GM13977 (cell line): ENCODE measurements around the gene C10orf90.

Source experiments
- DNase-seq: peaks from one replicate; pipeline ENCODE4 v3.0.0; 2012; ENCODE audit warnings: low spot score
- CTCF ChIP-seq: IDR thresholded peaks from 2 replicates; pipeline ENCODE4 v1.5.1; 2012; ENCODE audit warnings: mild to moderate bottlenecking, control low read depth; ENCODE audit not compliant: insufficient read depth; ENCODE audit errors: extremely low read depth, missing control alignments
- in situ Hi-C: fragments of 300-500 bp; cut with MboI; formaldehyde crosslinking; loops from one replicate; pipeline ENCODE4 v1.12.0; 2022; ENCODE audit warnings: low sequenced_read_pairs, low pct_unique_long_range_greater_than_20kb, mixed read lengths, inconsistent platforms; ENCODE audit not compliant: unreplicated experiment

The C10orf90 gene

GRCh38 chr10:126520751-126521317 is 149.7 kb downstream of the C10orf90 start:
- DNase-seq, result no peak
- TF ChIP-seq CTCF, result no peak
- in situ Hi-C loops, result no loop called here

GRCh38 chr10:126519992-126520391 is 150.5 kb downstream of the C10orf90 start:
- no peak for TF ChIP-seq CTCF
- no peak for DNase-seq
- in situ Hi-C loops, result no loop called here

GRCh38 chr10:126519185-126519584 is 151.3 kb downstream of the C10orf90 start:
- no peak for DNase-seq
- in situ Hi-C loops, result no loop called here

GRCh38 chr10:126518218-126519080 is 152.0 kb downstream of the C10orf90 start:
- no peak for DNase-seq
- in situ Hi-C loops, result no loop called here
- TF ChIP-seq CTCF, result no peak

More at GRCh38 chr10:126519185-126519584, 151.3 kb downstream of the C10orf90 start:
- TF ChIP-seq CTCF, result no peak

GRCh38 chr10:126516515-126516914 is 154.0 kb downstream of the C10orf90 start:
- DNase-seq, result no peak
- TF ChIP-seq CTCF, result no peak
- in situ Hi-C loops, result no loop called here

- DNase-seq, result no peak
- TF ChIP-seq CTCF, result no peak
- in situ Hi-C loops, result no loop called here
These were observed 158.5 kb downstream of the C10orf90 start for GRCh38 chr10:126511917-126512479.
